Activated CD8-positive, alpha-beta memory T cell treated with anti-CD3 and anti-CD28 coated beads, Interleukin-2, amount 50 U/mL, for 4 hours (primary cell): ENCODE measurements around the gene YIF1B.
"Not testable (repeated sequence)": the region's sequence is repeated elsewhere in the genome, so short reads cannot be mapped to it uniquely, and the experiment has no call there.

Experiments
- DNase-seq: peaks from one replicate; pipeline ENCODE4 v3.0.0-alpha.2; 2020

The YIF1B gene, protein sequence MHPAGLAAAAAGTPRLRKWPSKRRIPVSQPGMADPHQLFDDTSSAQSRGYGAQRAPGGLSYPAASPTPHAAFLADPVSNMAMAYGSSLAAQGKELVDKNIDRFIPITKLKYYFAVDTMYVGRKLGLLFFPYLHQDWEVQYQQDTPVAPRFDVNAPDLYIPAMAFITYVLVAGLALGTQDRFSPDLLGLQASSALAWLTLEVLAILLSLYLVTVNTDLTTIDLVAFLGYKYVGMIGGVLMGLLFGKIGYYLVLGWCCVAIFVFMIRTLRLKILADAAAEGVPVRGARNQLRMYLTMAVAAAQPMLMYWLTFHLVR

DNA sequence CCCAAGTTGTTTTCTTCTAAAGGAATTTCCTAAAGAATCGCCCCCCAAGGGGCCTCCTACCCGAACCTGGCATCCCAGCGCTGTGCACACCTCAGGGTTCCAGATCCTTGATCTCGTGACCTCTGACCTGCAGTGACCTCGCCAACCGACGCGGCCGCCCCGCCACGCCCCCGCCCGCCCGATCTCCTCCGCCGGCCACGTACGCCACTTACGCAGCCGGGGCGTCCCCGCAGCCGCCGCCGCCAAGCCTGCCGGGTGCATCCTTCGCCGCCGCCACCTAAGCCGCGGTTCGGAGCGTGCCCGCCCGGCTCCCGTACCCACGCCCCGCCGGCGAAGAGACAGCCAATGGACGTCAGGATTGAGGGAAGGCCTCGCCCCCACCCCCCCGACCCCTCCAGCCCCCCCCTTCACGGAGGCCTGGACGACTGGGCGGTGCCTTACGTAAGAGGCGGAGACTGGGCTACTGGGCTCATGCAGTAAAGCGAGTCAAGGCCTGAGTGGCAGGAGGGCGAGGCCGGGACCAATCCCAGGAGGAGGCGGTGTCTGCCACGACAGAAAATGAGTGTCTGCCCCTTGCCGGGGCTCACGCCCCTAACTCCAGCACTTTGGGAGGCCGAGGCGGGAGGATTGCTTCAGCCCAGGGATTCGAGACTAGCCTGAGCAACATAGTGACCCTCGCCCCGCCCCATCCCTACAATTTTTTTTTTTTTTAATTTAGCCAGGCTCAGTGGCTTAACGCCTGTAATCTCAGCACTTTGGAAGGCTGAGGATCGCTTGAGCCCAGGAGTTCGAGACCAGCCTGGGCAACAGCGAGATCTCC is at the start of gene YIF1B:
TSS of gene YIF1B (minus strand) at position 291 of the 820 bp plus-strand sequence. CDS start at position 261, 30 bp downstream.
- peak; percentile 92 for DNase-seq

DNA sequence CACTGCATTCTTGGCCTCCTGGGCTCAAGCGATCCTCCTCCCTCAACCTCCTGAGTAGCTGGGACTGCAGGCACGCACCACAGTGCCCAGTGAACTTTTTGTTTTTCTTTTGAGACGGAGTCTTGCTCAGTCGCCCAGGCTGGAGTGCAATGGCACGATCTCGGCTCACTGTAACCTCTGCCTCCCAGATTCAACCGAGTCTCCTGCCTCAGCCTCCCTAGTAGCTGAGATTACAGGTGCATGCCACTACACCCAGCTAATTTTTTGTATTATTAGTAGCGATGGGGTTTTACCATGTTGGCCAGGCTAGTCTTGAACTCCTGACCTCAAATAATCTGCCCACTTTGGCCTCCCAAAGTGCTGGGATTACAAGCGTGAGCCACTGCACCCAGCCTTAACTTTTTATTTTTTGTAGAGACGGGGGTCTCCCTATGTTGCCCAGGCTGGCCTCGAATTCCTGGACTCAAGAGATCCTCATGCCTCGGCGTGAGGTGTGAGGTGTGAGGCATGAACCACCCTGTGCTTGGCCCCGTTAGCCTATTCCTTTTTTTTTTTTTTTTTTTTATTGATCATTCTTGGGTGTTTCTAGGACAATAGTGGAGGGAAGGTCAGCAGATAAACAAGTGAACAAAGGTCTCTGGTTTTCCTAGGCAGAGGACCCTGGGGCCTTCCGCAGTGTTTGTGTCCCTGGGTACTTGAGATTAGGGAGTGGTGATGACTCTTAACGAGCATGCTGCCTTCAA is 47.4 kb upstream of the YIF1B start:
- not testable (repeated sequence) for DNase-seq

DNA sequence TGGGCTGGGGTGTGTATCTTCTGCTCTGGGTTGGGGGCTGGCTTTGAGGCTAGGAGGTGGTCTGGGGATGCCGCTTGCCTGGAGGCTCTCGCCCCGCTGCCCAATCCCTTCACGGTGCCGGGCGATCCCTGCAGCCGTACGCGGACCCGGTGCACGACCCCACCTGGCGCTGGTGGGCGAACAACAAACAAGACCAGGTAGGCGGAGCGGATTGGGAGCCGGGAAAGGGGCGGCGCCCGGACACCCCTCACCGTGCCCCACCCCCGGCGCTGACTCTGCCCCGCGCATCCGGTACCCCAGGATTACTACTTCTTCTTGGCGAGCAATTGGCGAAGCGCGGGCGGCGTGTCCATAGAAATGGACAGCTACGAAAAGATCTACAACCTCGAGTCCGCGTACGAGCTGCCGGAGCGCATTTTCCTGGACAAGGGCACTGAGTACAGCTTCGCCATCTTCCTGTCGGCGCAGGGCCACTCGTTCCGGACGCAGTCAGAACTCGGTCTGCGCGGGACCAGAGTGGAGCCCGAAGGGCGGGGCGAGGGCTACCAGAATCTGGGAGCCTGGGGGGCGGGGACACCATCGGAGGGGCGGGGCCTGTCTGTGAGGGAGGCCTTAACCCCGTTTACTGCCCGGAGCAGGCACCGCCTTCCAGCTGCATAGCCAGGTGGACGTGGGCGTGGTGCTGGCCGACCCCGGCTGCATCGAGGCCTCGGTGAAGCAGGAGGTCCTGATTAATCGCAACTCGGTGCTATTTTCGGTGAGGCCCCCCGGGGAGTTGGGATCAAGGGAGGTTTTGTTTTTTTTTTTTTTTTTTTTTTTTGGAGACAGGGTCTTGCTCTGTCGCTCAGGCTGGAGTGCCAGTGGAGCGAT is 46.6 kb upstream of the YIF1B start:
- DNase-seq = peak; percentile 61

DNA sequence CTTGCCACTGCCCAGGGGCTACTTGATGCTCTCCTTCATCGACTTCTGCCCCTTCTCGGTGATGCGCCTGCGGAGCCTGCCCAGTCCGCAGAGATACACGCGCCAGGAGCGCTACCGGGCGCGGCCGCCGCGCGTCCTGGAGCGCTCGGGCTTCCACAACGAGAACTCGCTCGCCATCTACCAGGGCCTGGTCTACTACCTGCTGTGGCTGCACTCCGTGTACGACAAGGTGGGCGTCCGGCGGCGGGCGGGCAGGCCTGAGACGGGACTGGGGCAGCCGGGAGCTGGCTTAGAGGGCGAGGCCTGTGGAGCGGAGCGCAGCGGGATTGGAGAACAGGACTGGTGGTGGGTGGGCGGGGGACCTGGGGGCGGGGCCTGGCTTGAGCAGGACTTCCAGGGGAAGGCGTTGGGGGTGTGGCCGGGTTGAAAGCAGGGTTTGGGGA is 45.9 kb upstream of the YIF1B start:
- DNase-seq = peak; percentile 50

- DNase-seq = no peak
These were observed 45.3 kb upstream of the YIF1B start for GRCh38 chr19:38360839-38361631.

DNA sequence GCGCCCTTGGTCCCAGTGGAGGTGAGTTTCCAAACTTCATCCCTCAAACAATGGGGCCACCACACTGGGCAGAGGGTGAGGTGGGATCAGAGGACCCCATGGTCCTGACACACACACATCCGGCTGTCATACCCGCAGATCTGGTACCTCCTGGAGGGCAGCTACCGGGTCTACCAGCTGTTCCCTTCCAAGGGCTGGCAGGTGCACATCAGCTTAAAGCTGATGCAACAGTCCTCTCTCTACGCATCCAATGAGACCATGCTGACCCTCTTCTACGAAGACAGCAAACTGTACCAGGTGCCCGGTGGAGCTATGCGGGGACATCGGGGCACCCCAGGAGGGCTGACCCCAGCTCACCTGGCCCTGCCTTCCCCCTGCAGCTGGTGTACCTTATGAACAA is 44.6 kb upstream of the YIF1B start:
- DNase-seq = no peak

DNA sequence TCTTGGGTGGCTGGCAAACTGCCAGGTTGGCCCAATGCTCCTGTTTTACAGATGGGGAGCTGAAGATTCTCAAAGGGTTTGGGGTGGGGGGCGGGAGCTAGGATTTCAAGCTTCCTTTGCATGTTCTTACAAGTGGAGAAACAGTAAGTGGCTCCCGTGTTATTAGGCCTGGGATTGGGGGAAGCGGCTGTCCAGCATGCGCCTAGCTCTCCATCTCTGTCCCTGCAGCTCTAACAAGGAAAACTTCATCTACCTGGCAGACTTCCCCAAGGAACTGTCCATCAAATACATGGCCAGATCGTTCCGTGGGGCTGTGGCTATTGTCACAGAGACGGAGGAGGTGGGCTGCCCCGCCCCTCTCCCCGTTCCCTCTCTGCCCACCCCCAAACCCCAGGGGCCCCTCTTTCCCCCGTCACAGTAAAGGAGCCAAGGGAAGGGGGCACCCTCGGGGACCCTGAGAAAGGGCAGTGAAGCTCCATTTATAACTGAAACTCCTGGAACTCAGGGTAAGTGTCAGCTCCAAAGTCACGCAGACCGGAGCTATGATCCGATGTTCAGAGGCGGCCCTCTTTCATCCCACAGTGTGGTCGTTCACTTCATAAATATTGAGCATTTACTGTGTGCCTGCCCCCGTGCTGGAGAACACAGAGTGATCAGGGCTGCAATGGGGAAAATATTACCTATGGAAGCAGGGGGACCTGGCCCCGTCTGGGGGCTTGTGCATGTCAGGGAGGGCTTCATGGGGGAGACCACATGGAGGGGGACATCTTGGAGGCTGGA is 43.7 kb upstream of the YIF1B start:
- no peak for DNase-seq

DNA sequence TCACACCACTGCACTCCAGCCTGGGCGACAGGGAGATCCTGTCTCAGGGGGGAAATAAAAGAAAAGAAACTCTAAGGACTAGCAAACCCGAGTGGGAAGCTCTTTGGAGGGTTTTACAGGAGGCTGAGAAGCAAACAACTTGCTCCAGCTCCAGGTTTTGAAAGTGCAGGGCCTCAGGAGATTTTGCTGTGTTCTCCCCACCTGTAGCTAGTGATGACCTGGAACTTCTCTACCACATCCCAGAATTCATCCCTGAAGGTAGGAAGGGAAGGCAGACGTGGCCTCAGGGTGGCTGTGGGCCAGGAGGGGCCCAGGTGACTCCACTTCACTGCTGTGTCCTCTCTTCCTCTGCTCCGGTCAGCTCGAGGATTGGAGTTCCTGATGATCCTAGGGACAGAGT is 42.3 kb upstream of the YIF1B start:
- no peak for DNase-seq

GRCh38 chr19:38355728-38356725 is 40.3 kb upstream of the YIF1B start:
- no peak for DNase-seq

GRCh38 chr19:38352611-38353010 is 36.9 kb upstream of the YIF1B start:
- no peak for DNase-seq

DNA sequence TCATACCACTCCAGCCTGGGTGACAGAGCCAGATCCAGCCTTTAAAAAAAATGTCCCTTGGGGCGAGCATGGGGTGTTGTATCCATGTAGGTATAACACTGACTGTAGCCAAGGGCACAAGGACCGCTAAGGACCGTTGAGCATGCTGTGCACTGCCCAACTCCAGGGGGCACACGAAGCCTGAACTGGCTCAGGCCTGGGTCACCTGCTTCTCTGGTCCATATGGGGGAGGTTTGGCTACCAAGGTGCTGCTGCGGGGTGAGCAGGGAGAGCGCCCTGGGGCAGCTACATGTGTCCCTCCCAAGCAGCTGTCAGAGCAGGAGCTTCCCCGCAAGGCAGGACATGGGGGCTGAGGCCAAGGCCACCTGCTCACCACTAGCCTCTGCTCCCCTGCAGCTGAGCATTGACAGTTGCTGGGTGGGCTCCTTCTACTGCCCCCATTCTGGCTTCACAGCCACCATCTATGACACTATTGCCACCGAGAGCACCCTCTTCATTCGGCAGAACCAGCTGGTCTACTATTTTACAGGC is 36.2 kb upstream of the YIF1B start:
- DNase-seq = no peak

- DNase-seq = no peak
These were observed 35.1 kb upstream of the YIF1B start for GRCh38 chr19:38350883-38351282.

DNA sequence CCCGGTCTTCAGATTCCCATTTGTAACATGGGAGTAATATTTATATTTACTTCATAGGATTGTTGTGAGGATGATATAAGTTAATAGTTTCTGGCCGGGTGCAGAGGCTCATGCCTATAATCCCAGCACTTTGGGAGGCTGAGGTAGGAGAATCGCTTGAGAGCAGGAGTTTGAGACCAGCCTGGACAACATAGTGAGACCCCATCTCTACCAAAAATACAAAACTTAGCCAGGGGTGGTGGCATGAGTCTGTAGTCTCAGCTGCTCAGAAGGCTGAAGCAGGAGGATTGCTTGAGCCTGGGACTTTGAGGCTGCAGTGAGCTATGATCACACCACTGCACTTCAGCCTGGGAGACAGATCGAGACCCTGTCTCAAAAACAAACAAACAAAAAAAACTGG is 31.1 kb upstream of the YIF1B start:
- no peak for DNase-seq

GRCh38 chr19:38340927-38341326 is 25.2 kb upstream of the YIF1B start:
- no peak for DNase-seq

DNA sequence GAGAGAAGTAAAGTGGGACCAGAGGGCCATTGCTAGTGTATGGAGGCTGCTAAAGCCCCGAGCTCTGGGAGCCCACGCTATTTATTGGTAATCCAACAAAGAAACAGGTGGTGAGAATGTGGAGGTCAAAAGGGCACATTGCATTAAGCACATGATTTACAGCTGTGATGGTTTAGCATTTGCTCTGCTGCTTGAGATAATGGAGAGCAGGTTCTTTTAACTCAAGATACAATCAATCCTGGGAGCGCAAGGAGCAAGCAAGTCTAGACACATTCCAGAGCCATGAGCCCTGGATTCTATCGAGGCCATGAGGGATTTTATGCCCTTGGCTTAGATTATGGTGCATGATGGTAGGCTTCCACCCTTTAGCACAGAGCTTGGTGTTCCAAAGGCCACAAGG is 23.3 kb upstream of the YIF1B start:
- DNase-seq = not testable (repeated sequence)

GRCh38 chr19:38337360-38337653 is 21.6 kb upstream of the YIF1B start:
- DNase-seq = no peak

- peak; percentile 94 for DNase-seq
These were observed 21.1 kb upstream of the YIF1B start for GRCh38 chr19:38336638-38337359.

DNA sequence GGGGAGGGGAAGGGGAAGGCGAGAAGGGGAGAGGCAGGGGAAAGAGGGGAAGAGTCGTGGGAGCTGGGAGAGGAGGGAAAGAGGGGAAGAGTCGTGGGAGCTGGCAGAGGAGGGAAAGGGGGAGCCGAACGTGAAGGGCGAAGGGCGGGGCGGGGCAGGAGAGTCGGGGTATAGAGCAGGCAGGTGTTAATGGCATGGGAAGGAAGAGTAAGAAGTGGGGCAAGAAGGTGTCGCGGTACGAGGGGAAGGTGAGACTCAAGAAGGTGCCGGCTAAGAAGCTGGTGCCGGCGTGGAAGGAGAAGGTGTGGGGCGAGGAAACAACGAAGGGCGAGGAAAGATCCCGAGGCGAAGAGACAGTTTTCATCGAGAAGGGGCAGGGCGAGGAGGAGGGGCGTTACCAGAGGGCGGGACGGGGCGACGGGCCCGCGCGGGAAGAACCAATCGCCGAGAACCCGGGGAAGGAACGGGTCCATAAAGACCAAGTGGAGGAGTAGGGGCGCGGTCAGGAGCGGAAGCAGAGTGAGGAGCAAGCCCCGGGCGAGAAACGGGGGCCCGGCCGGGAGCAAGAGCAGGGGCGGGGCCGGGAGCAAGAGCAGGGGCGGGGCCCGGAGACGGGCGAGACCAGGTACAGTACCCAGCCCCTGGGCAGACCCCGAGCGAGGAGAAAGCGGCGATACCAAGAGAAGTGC is 20.3 kb upstream of the YIF1B start:
- DNase-seq = peak; percentile 91
